ENCODE data around the gene PRPF8.

Gene PRPF8

DNA sequence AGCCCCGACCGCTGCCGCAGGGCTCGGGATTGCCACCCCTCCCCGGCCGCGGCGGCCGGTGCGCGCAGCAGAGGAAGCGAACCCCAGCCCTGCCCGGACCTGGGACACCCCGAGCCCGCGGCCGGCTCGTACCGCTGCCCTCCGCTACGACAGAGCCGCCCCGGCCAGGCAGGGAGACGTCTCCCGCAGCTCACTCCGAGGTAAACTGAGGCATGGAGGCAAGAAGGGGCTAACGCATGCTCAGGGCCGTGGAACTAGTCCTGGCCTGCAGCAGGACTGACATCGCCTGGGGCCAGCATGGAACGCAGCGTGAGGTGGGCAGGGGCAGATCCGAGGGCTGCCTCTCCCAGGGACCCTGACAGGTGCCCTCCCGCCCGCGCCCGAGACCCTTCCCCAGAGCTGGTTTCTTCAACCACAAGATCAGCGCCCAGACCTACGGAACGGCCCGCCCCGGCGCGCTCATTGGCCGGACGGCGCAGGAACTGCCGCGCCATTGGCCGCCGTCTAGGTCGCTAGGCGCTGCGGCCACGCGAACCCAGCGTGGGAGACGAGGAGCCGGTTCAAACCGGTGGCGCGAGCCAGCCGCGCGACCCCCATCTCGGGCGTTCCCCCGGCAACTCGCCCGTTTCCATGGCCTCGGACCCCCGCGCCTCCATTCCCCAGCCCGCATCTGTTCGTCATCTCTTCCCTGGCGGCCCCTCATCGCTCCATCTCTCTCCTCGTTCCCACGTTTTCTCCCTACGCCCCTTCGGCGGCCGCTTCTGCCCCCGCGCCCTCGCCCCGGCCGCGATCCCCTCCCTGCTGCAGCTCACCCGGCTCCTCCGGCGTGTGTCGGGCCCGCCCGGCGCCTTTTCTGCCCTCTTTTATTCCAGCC is 56.4 kb downstream of the PRPF8 start, which contains the start of gene SLC43A2:
Gene SLC43A2, minus strand, starts transcription at position 853 of the 874 bp plus-strand sequence. CDS start 960 bp downstream, outside the sequence.
- TF ChIP-seq, protein P1, sequence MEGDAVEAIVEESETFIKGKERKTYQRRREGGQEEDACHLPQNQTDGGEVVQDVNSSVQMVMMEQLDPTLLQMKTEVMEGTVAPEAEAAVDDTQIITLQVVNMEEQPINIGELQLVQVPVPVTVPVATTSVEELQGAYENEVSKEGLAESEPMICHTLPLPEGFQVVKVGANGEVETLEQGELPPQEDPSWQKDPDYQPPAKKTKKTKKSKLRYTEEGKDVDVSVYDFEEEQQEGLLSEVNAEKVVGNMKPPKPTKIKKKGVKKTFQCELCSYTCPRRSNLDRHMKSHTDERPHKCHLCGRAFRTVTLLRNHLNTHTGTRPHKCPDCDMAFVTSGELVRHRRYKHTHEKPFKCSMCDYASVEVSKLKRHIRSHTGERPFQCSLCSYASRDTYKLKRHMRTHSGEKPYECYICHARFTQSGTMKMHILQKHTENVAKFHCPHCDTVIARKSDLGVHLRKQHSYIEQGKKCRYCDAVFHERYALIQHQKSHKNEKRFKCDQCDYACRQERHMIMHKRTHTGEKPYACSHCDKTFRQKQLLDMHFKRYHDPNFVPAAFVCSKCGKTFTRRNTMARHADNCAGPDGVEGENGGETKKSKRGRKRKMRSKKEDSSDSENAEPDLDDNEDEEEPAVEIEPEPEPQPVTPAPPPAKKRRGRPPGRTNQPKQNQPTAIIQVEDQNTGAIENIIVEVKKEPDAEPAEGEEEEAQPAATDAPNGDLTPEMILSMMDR (IDR thresholded peaks at IDR 0.05; ENCODE audit: extremely low read depth, insufficient read depth, missing control alignments) = no peak
- in situ Hi-C loops (cut with MboI; ENCODE audit: low pct_unique_long_range_greater_than_20kb, low sequenced_read_pairs, unreplicated experiment) = no loop called here
- peak; percentile 97 for DNase-seq (ENCODE audit: low spot score)

GRCh38 chr17:1627182-1627981 is 57.3 kb downstream of the PRPF8 start:
- peak; percentile 60 for DNase-seq (ENCODE audit: low spot score)
- TF ChIP-seq, protein P1 (IDR thresholded peaks at IDR 0.05; ENCODE audit: extremely low read depth, insufficient read depth, missing control alignments) = no peak
- in situ Hi-C loops (cut with MboI; ENCODE audit: low pct_unique_long_range_greater_than_20kb, low sequenced_read_pairs, unreplicated experiment) = no loop called here

DNA sequence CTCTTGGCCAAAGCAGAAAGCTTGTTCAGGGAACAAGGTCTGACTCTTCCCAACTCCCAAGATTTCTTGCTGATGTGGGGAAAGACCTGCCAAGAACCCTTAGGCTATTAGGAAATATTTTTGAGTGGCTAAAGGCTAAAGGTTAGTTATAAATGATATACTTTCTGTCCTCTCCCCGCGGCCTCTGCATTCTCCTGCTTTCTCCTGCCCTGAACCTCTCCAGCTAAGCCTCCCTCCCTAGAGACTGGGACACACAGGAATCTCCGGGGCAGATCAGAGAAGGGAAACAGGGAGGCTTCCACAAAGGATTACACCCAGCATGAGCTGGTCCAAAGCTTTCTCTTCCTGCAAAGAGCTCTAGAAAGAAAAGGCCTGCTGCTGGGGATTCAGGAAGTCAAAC is 58.3 kb downstream of the PRPF8 start:
- no peak for DNase-seq (ENCODE audit: low spot score)
- TF ChIP-seq, protein P1 (IDR thresholded peaks at IDR 0.05; ENCODE audit: extremely low read depth, insufficient read depth, missing control alignments) = no peak
- in situ Hi-C loops (cut with MboI; ENCODE audit: low pct_unique_long_range_greater_than_20kb, low sequenced_read_pairs, unreplicated experiment) = no loop called here

DNA sequence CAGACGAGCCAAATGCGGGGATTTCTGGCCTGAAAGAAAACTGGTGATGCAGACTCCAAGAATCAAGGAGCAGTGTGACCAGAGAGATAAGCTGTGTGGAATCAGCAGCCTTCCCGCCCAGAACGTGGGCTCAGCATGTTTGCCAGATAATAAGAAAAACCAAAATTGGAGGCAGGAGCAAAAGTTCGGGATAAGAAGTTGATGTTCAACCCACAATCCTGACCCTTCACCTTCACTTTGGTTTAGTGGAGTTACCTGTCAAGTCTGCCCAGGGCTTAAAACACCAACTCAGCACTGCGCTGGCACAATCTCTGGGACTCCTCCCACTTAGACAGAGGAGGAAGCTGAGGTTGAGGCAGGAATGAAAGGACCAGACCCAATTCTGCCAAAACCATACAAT is 59.1 kb downstream of the PRPF8 start:
- no peak for DNase-seq (ENCODE audit: low spot score)
- TF ChIP-seq, protein P1 (IDR thresholded peaks at IDR 0.05; ENCODE audit: extremely low read depth, insufficient read depth, missing control alignments) = no peak
- in situ Hi-C loops (cut with MboI; ENCODE audit: low pct_unique_long_range_greater_than_20kb, low sequenced_read_pairs, unreplicated experiment) = no loop called here

- in situ Hi-C loops (cut with MboI; ENCODE audit: low pct_unique_long_range_greater_than_20kb, low sequenced_read_pairs, unreplicated experiment) = no loop called here
- TF ChIP-seq, protein P1 (IDR thresholded peaks at IDR 0.05; ENCODE audit: extremely low read depth, insufficient read depth, missing control alignments) = no peak
- DNase-seq (ENCODE audit: low spot score) = no peak
Observed at GRCh38 chr17:1625053-1625452, 59.6 kb downstream of the PRPF8 start.

DNA sequence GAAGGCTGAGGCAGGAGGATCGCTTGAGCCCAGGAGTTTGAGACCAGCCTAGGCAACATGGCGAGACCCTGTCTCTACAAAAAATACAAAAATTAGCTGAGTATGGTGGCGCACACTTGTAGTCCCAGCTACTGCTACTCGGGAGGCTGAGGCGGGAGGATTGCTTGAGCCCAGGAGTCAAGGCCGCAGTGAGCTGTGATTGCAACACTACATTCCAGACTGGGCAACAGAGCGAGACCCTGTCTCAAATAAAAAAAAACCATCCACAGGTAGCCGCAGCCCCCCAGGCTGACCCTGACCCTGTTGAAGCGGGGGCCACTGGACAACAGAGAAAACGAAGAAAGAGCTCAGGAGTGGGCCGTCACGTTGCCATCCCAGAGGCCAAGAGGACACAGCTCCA is 60.0 kb downstream of the PRPF8 start:
- in situ Hi-C loops (cut with MboI; ENCODE audit: low pct_unique_long_range_greater_than_20kb, low sequenced_read_pairs, unreplicated experiment) = no loop called here
- TF ChIP-seq, protein P1 (IDR thresholded peaks at IDR 0.05; ENCODE audit: extremely low read depth, insufficient read depth, missing control alignments) = no peak
- no peak for DNase-seq (ENCODE audit: low spot score)

Data from GM13977 (cell line).